Large intestine (tissue), 3 donors: ENCODE results near the gene NUP188. TPM values are rescaled to one million over a fixed set of nuclear protein-coding genes. Genes with fewer than 3 reads are reported as not detected.
"Not testable (repeated sequence)": the region's sequence is repeated elsewhere in the genome, so short reads cannot be mapped to it uniquely, and the experiment has no call there.

Experiments used
- DNase-seq, 2 donors: peaks; one replicate each; pipeline versions ENCODE4 v3.0.0 to v3.0.0-alpha.2; 2013
- H3K27ac ChIP-seq: one replicate; pipeline ENCODE4 v1.5.1; 2013; ENCODE audit warnings: low read length
- H3K27me3 ChIP-seq: 2 replicates; pipeline ENCODE4 v1.6.1; 2013; ENCODE audit warnings: low read length; ENCODE audit not compliant: control insufficient read depth, insufficient read depth
- H3K36me3 ChIP-seq: 2 replicates; pipeline ENCODE4 v1.6.1; 2013; ENCODE audit warnings: low read length; ENCODE audit not compliant: control insufficient read depth, insufficient read depth
- H3K4me1 ChIP-seq: one replicate; pipeline ENCODE4 v1.6.1; 2013; ENCODE audit warnings: low read length; ENCODE audit not compliant: control insufficient read depth, insufficient read depth
- H3K4me3 ChIP-seq: one replicate; pipeline ENCODE4 v1.5.1; 2013; ENCODE audit warnings: low read length
- H3K9me3 ChIP-seq: one replicate; pipeline ENCODE4 v1.6.1; 2013; ENCODE audit warnings: mild to moderate bottlenecking, low read depth, low read length, moderate library complexity; ENCODE audit not compliant: control insufficient read depth
- WGBS: methylation state at CpG from one replicate; pipeline ENCODE4 v1.1.5; 2013; ENCODE audit warnings: low lambda C conversion rate; ENCODE audit not compliant: insufficient coverage; 5-methylcytosine and 5-hydroxymethylcytosine counted together
- polyA plus RNA-seq: library from polyadenylated mRNA; unstranded; fragments of 120-200 nt; gene quantifications from one replicate; pipeline ENCODE4 v1.2.1, GENCODE V29; 2013

The NUP188 gene
- polyA plus RNA-seq, 1 donor, result 35.3 TPM

DNA sequence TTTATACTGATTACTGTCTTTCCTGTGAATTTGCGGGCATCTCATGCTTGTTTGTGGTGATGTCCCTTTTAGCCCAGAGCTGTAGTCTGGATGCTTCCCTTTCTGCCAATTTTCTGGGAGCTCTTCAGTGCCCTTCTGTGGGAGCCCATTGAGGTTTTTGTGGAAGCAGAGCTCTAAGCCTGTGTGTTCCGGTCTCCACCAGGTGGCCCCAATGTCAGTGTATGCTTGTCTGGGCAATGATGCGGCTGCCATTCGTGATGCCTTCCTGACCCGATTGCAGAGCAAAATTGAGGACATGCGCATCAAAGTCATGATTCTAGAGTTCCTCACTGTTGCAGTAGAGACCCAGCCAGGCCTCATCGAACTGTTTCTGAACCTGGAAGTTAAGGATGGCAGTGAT, 45.5 kb downstream of the NUP188 start:
- Histone ChIP-seq H3K4me3 (no peak overlapping the region), H3K27me3 (no peaks in the 10 kb centered on the region), H3K36me3 (peaks cover 78% of the 10 kb centered on the region), H3K9me3 (no peaks in the 10 kb centered on the region), H3K4me1 (no peaks in the 10 kb centered on the region), H3K27ac (no peak overlapping the region)
- no peak for DNase-seq
- WGBS, result no CpG with 5 or more reads among the region's 7 CpGs

GRCh38 chr9:128995791-128996190, 48.3 kb downstream of the NUP188 start:
- Histone ChIP-seq H3K9me3 (no peaks in the 10 kb centered on the region), H3K4me1 (no peaks in the 10 kb centered on the region), H3K36me3 (peaks cover 82% of the 10 kb centered on the region), H3K27ac (no peak overlapping the region), H3K27me3 (no peaks in the 10 kb centered on the region), H3K4me3 (no peak overlapping the region)
- 100% methylated on average over 1 of the region's 5 CpGs for WGBS
- DNase-seq, result no peak

- no peak for DNase-seq
- no CpG with 5 or more reads among the region's 6 CpGs for WGBS
- H3K36me3 ChIP-seq, result peaks cover 89% of the 10 kb centered on the region
- H3K4me3 ChIP-seq, result no peak overlapping the region
- no peaks in the 10 kb centered on the region for H3K9me3 ChIP-seq
- no peak overlapping the region for H3K27ac ChIP-seq
- no peaks in the 10 kb centered on the region for H3K4me1 ChIP-seq
- H3K27me3 ChIP-seq, result no peaks in the 10 kb centered on the region
Measured at GRCh38 chr9:128998462-128998861, 51.0 kb downstream of the NUP188 start.

GRCh38 chr9:128999581-129000206, 52.2 kb downstream of the NUP188 start:
- Histone ChIP-seq H3K27me3 (no peaks in the 10 kb centered on the region), H3K9me3 (no peaks in the 10 kb centered on the region), H3K4me3 (no peak overlapping the region), H3K36me3 (peaks cover 79% of the 10 kb centered on the region), H3K27ac (no peak overlapping the region), H3K4me1 (no peaks in the 10 kb centered on the region)
- DNase-seq, result no peak
- WGBS, result no CpG with 5 or more reads among the region's 13 CpGs

DNA sequence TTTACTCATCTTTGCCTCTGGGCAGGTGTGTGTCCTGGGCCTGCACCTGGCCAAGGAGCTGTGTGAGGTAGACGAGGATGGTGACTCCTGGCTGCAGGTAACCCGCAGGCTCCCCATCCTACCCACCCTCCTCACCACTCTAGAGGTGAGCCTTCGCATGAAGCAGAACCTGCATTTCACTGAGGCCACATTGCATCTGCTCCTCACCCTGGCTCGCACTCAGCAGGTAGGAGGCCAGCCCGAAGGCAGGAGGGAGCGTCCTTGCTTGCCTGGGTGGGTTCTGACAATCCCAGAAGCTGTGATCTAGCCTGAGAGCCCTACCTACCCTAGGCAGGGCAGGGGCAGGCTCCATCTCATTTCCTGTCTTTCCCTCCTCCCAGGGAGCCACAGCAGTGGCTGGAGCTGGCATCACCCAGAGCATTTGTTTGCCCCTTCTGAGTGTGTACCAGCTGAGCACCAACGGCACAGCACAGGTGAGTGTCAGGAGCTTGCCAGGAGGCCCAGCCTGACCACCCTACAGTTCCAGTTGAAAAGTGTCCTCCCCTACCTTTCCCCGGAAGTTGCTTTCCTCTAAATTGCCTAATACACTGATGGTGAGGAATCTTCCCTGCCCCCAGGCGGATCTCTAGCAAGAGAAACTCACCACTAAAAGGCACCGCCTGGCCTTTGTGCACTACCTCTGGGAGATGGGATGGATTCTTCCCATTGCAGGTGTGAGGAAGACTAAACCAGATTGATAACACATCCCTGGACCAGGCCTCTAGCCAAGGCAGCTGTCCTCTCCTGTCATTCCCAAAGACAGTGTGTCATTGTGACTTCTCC, 54.2 kb downstream of the NUP188 start:
- no peak overlapping the region for H3K4me3 ChIP-seq
- H3K27ac ChIP-seq, result no peak overlapping the region
- no peak for DNase-seq
- H3K36me3 ChIP-seq, result peaks cover 81% of the 10 kb centered on the region
- no peaks in the 10 kb centered on the region for H3K27me3 ChIP-seq
- WGBS, result 100% methylated on average over 1 of the region's 10 CpGs
- H3K9me3 ChIP-seq, result no peaks in the 10 kb centered on the region
- no peaks in the 10 kb centered on the region for H3K4me1 ChIP-seq

GRCh38 chr9:129002992-129003391, 55.5 kb downstream of the NUP188 start:
- no peak overlapping the region for H3K27ac ChIP-seq
- no peaks in the 10 kb centered on the region for H3K4me1 ChIP-seq
- no peaks in the 10 kb centered on the region for H3K9me3 ChIP-seq
- no peaks in the 10 kb centered on the region for H3K27me3 ChIP-seq
- H3K36me3 ChIP-seq, result peaks cover 84% of the 10 kb centered on the region
- DNase-seq, result no peak
- WGBS, result no CpG with 5 or more reads among the region's 9 CpGs
- no peak overlapping the region for H3K4me3 ChIP-seq

DNA sequence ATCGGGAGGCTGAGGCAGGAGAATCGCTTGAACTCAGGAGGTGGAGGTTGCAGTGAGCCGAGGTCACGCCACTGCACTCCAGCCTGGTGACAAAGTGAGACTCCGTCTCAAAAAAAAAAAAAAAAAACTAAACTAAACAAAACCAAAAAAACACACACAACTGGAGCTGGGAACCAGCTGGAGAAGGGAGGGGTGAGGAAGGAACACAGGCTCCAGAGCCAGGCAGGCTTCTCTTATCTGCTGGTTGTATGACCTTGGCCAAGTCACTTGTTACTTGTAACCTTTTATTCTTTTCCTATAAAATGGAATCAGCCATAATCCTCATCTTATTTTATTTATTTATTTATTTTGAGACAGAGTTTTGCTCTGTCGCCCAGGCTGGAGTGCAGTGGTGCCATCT, 56.7 kb downstream of the NUP188 start:
- WGBS, result 71% methylated on average over 1 of the region's 6 CpGs
- H3K36me3 ChIP-seq, result peaks cover 85% of the 10 kb centered on the region

GRCh38 chr9:129005336-129005997, 58.0 kb downstream of the NUP188 start:
- Histone ChIP-seq H3K36me3 (peaks cover 83% of the 10 kb centered on the region), H3K27ac (no peak overlapping the region)
- no CpG with 5 or more reads among the region's 10 CpGs for WGBS

More for the DNA sequence above, 56.7 kb downstream of the NUP188 start:
- DNase-seq, H3K27ac ChIP-seq, H3K9me3 ChIP-seq, H3K4me3 ChIP-seq, H3K4me1 ChIP-seq, H3K27me3 ChIP-seq: not testable (repeated sequence)

DNA sequence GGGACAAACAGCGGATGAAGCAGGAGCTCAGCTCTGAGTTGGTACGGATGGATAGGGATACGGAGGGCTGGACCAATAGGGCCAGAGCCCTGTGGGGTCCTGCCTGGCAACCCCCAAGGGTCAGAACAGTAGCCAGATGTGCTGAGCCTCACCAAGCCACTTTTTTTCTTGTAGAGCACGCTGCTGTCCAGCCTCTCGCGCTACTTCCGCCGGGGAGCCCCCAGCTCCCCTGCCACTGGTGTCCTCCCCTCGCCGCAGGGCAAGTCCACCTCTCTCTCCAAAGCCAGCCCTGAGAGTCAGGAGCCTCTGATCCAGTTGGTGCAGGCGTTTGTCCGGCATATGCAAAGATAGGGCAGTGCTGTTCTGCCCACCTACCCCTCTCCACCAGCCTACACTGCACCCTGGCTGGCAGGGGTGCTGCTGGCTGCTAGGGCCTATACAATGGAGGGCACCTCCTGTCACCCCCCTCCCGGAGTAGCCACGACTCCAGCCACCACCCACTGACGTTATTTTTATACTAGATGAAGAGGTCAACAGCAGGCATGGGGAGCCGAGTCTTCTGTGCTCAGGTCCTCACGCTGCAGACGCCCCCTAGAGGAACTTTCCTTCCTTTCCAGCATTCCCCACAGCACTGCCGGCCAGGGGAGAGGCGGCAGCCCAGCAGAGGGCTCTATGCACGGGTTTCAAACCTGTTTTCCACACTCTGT, 59.0 kb downstream of the NUP188 start:
- Histone ChIP-seq H3K27ac (no peak overlapping the region), H3K4me3 (no peak overlapping the region), H3K9me3 (no peaks in the 10 kb centered on the region), H3K27me3 (no peaks in the 10 kb centered on the region), H3K4me1 (no peaks in the 10 kb centered on the region), H3K36me3 (peaks cover 84% of the 10 kb centered on the region)
- peak; percentile 54 to 61 for DNase-seq
- WGBS, result no CpG with 5 or more reads among the region's 21 CpGs

More at GRCh38 chr9:129005336-129005997, 58.0 kb downstream of the NUP188 start:
- Histone ChIP-seq H3K9me3 (no peaks in the 10 kb centered on the region), H3K4me3 (no peak overlapping the region), H3K27me3 (no peaks in the 10 kb centered on the region), H3K4me1 (no peaks in the 10 kb centered on the region)
- DNase-seq, result no peak
